T-helper 2 cell treated with Interferon-gamma antibody and Interleukin-4, amounts not matched to agents 5 μg/mL and 100 μg/mL, for 36 hours (primary cell): ENCODE data around the gene NRP1.

Source experiments
- DNase-seq: peaks from one replicate; pipeline ENCODE4 v3.0.0; 2021; ENCODE audit warnings: low spot score
- H3K27ac Mint-ChIP-seq: one replicate; pipeline ENCODE4 v1.8.0; 2021; ENCODE audit warnings: mild to moderate bottlenecking, mixed read lengths
- H3K27me3 Mint-ChIP-seq: one replicate; pipeline ENCODE4 v1.8.0; 2021; ENCODE audit warnings: low read depth, mixed read lengths
- H3K36me3 Mint-ChIP-seq: one replicate; pipeline ENCODE4 v1.8.0; 2021; ENCODE audit warnings: low read depth, mixed read lengths
- H3K4me1 Mint-ChIP-seq: one replicate; pipeline ENCODE4 v1.8.0; 2021; ENCODE audit warnings: low read depth, mixed read lengths
- H3K4me3 Mint-ChIP-seq: one replicate; pipeline ENCODE4 v1.8.0; 2022; ENCODE audit warnings: mild to moderate bottlenecking, moderate library complexity, mixed read lengths
- H3K9me3 Mint-ChIP-seq: one replicate; pipeline ENCODE4 v1.8.0; 2021; ENCODE audit warnings: mixed read lengths

Gene NRP1

GRCh38 chr10:33248638-33249037 lies 85.8 kb downstream of the NRP1 start:
- H3K4me1 Mint-ChIP-seq, result peaks cover 46% of the 10 kb centered on the region
- H3K27me3 Mint-ChIP-seq, result peaks cover 40% of the 10 kb centered on the region
- DNase-seq, result peak; percentile 64
- peak overlapping the region; percentile 39 for H3K27ac Mint-ChIP-seq
- H3K4me3 Mint-ChIP-seq, result peak overlapping the region; percentile 65
- H3K9me3 Mint-ChIP-seq, result peaks cover 9% of the 10 kb centered on the region
- H3K36me3 Mint-ChIP-seq, result peaks cover 10% of the 10 kb centered on the region

GRCh38 chr10:33247221-33247922 lies 87.1 kb downstream of the NRP1 start:
- Mint-ChIP-seq H3K36me3 (peaks cover 10% of the 10 kb centered on the region), H3K4me1 (peaks cover 38% of the 10 kb centered on the region), H3K4me3 (no peak overlapping the region), H3K27ac (no peak overlapping the region), H3K27me3 (peaks cover 47% of the 10 kb centered on the region), H3K9me3 (peaks cover 9% of the 10 kb centered on the region)
- no peak for DNase-seq

- Mint-ChIP-seq H3K4me1 (peaks cover 28% of the 10 kb centered on the region), H3K9me3 (no peaks in the 10 kb centered on the region), H3K4me3 (no peak overlapping the region), H3K36me3 (peaks cover 3% of the 10 kb centered on the region), H3K27me3 (peaks cover 45% of the 10 kb centered on the region), H3K27ac (no peak overlapping the region)
- no peak for DNase-seq
Observed at GRCh38 chr10:33245343-33245742, 89.1 kb downstream of the NRP1 start.

- Mint-ChIP-seq H3K27ac (no peak overlapping the region), H3K27me3 (peaks cover 37% of the 10 kb centered on the region), H3K36me3 (peaks cover 3% of the 10 kb centered on the region), H3K9me3 (no peaks in the 10 kb centered on the region), H3K4me1 (peaks cover 23% of the 10 kb centered on the region), H3K4me3 (no peak overlapping the region)
- DNase-seq, result no peak
Observed at GRCh38 chr10:33244354-33244967, 90.0 kb downstream of the NRP1 start.

- H3K9me3 Mint-ChIP-seq, result no peaks in the 10 kb centered on the region
- H3K27me3 Mint-ChIP-seq, result peaks cover 34% of the 10 kb centered on the region
- peaks cover 15% of the 10 kb centered on the region for H3K4me1 Mint-ChIP-seq
- no peak overlapping the region for H3K4me3 Mint-ChIP-seq
- H3K36me3 Mint-ChIP-seq, result peaks cover 3% of the 10 kb centered on the region
- no peak overlapping the region for H3K27ac Mint-ChIP-seq
- no peak for DNase-seq
Observed at GRCh38 chr10:33243703-33244102, 90.8 kb downstream of the NRP1 start.

GRCh38 chr10:33242931-33243330 lies 91.5 kb downstream of the NRP1 start:
- Mint-ChIP-seq H3K4me3 (no peak overlapping the region), H3K9me3 (no peaks in the 10 kb centered on the region), H3K36me3 (peaks cover 3% of the 10 kb centered on the region), H3K4me1 (peaks cover 7% of the 10 kb centered on the region), H3K27ac (no peak overlapping the region), H3K27me3 (peaks cover 37% of the 10 kb centered on the region)
- no peak for DNase-seq

GRCh38 chr10:33241351-33241750 lies 93.1 kb downstream of the NRP1 start:
- Mint-ChIP-seq H3K27me3 (peaks cover 29% of the 10 kb centered on the region), H3K4me1 (no peaks in the 10 kb centered on the region), H3K4me3 (no peak overlapping the region), H3K36me3 (no peaks in the 10 kb centered on the region), H3K27ac (no peak overlapping the region), H3K9me3 (no peaks in the 10 kb centered on the region)
- no peak for DNase-seq

GRCh38 chr10:33240931-33241330 lies 93.5 kb downstream of the NRP1 start:
- Mint-ChIP-seq H3K9me3 (no peaks in the 10 kb centered on the region), H3K4me3 (no peak overlapping the region), H3K36me3 (no peaks in the 10 kb centered on the region), H3K27me3 (peaks cover 31% of the 10 kb centered on the region), H3K27ac (no peak overlapping the region), H3K4me1 (no peaks in the 10 kb centered on the region)
- DNase-seq, result no peak

- no peak for DNase-seq
- Mint-ChIP-seq H3K4me3 (no peak overlapping the region), H3K9me3 (no peaks in the 10 kb centered on the region), H3K27ac (no peak overlapping the region), H3K27me3 (peaks cover 27% of the 10 kb centered on the region), H3K4me1 (no peaks in the 10 kb centered on the region), H3K36me3 (no peaks in the 10 kb centered on the region)
Observed at GRCh38 chr10:33240258-33240657, 94.2 kb downstream of the NRP1 start.

- no peak overlapping the region for H3K4me3 Mint-ChIP-seq
- no peak for DNase-seq
- no peaks in the 10 kb centered on the region for H3K36me3 Mint-ChIP-seq
- H3K27ac Mint-ChIP-seq, result no peak overlapping the region
- no peaks in the 10 kb centered on the region for H3K4me1 Mint-ChIP-seq
- H3K9me3 Mint-ChIP-seq, result no peaks in the 10 kb centered on the region
- peaks cover 29% of the 10 kb centered on the region for H3K27me3 Mint-ChIP-seq
Observed at GRCh38 chr10:33239257-33239656, 95.2 kb downstream of the NRP1 start.

GRCh38 chr10:33238643-33239042 lies 95.8 kb downstream of the NRP1 start:
- Mint-ChIP-seq H3K4me1 (no peaks in the 10 kb centered on the region), H3K36me3 (no peaks in the 10 kb centered on the region), H3K27me3 (peaks cover 24% of the 10 kb centered on the region), H3K27ac (no peak overlapping the region), H3K9me3 (no peaks in the 10 kb centered on the region), H3K4me3 (no peak overlapping the region)
- DNase-seq, result no peak

GRCh38 chr10:33237736-33238624 lies 96.5 kb downstream of the NRP1 start:
- DNase-seq, result no peak
- H3K4me1 Mint-ChIP-seq, result no peaks in the 10 kb centered on the region
- no peaks in the 10 kb centered on the region for H3K9me3 Mint-ChIP-seq
- H3K4me3 Mint-ChIP-seq, result no peak overlapping the region
- H3K27ac Mint-ChIP-seq, result no peak overlapping the region
- H3K27me3 Mint-ChIP-seq, result peaks cover 21% of the 10 kb centered on the region
- H3K36me3 Mint-ChIP-seq, result no peaks in the 10 kb centered on the region

GRCh38 chr10:33236916-33237315 lies 97.6 kb downstream of the NRP1 start:
- no peak for DNase-seq
- H3K36me3 Mint-ChIP-seq, result no peaks in the 10 kb centered on the region
- no peak overlapping the region for H3K27ac Mint-ChIP-seq
- no peaks in the 10 kb centered on the region for H3K9me3 Mint-ChIP-seq
- H3K4me1 Mint-ChIP-seq, result peaks cover 2% of the 10 kb centered on the region
- H3K4me3 Mint-ChIP-seq, result no peak overlapping the region
- H3K27me3 Mint-ChIP-seq, result peaks cover 19% of the 10 kb centered on the region

GRCh38 chr10:33235951-33236350 lies 98.5 kb downstream of the NRP1 start:
- H3K4me1 Mint-ChIP-seq, result peaks cover 2% of the 10 kb centered on the region
- H3K4me3 Mint-ChIP-seq, result no peak overlapping the region
- no peak overlapping the region for H3K27ac Mint-ChIP-seq
- no peaks in the 10 kb centered on the region for H3K9me3 Mint-ChIP-seq
- H3K27me3 Mint-ChIP-seq, result peaks cover 25% of the 10 kb centered on the region
- no peak for DNase-seq
- H3K36me3 Mint-ChIP-seq, result no peaks in the 10 kb centered on the region
